K562 (cell line): ENCODE results near the gene PLXNA2. TPM values are rescaled to one million over a fixed set of nuclear protein-coding genes. Genes with fewer than 3 reads are reported as not detected.

Experiments used
- CAMTA2 ChIP-seq: fragments of 250-450 bp; sonication (Bioruptor Pico); conservative IDR thresholded peaks from 2 replicates; pipeline ENCODE4 v1.5.1; 2022
- DACH1 ChIP-seq: fragments of 450-650 bp; IDR thresholded peaks from 2 replicates; pipeline ENCODE4 v1.6.1; 2018; ENCODE audit not compliant: partially characterized antibody
- E2F6 ChIP-seq, 2 experiments: IDR thresholded peaks; 2 replicates each; pipeline ENCODE4 v1.6.1; 2011; ENCODE audit warnings: borderline replicate concordance in 1 of 2, control low read depth in 1 of 2, low read depth in 1 of 2, low read length in 1 of 2, mild to moderate bottlenecking in 1 of 2, mixed read lengths in 1 of 2, moderate library complexity in 1 of 2; ENCODE audit not compliant: insufficient read depth in 1 of 2, insufficient read length in 1 of 2, poor library complexity in 1 of 2, severe bottlenecking in 1 of 2; ENCODE audit errors: extremely low read depth in 1 of 2
- GTF2F1 ChIP-seq: IDR thresholded peaks from 2 replicates; pipeline ENCODE4 v1.6.1; 2011; ENCODE audit warnings: low read depth, low read length, improper control_type of control experiment
- PRMT5 ChIP-seq: sonication (generic); formaldehyde crosslinking; IDR thresholded peaks from 2 replicates; pipeline ENCODE4 v1.5.0; 2020; ENCODE audit warnings: missing genetic modification reagents
- RUNX1 ChIP-seq: sonication (generic); IDR thresholded peaks from 2 replicates; pipeline ENCODE4 v1.6.1; 2016; ENCODE audit warnings: antibody characterized with exemption, low read depth
- ZNF583 ChIP-seq: fragments of 250-450 bp; sonication (Bioruptor Pico); IDR thresholded peaks from 2 replicates; pipeline ENCODE4 v1.4.0; 2020
- polyA plus RNA-seq, 8 experiments: library from polyadenylated mRNA; depleted of rRNA in 4 of 8; stranded (reverse) in 5 of 8; unstranded in 3 of 8; fragments of >200 nt; fragmentation: Nextera tagmentation in 2 of 8; fragmentation: Illumina TruSeq in 1 of 8; extraction: Ambion mirVana in 2 of 8; extraction: Trizol in 1 of 8; gene quantifications; 2 replicates each; pipeline versions ENCODE4 v1.2.1 to v1.2.3, GENCODE V29; 2011 to 2014; ENCODE audit warnings: inconsistent platforms in 1 of 8, missing spikeins in 1 of 8
- total RNA-seq, 7 experiments: library from RNA; depleted of rRNA in 6 of 7; stranded (reverse); fragments of >200 nt in 6 of 7; fragmentation: Illumina TruSeq in 2 of 7; extraction: Trizol in 2 of 7; gene quantifications; 2 replicates each; pipeline versions ENCODE4 v1.2.1 to v1.2.3, GENCODE V29; 2011 to 2021; ENCODE audit warnings: low replicate concordance in 1 of 7
- TF ChIP-seq, protein P1 (sequence below): fragments of 450-650 bp; IDR thresholded peaks from 2 replicates; pipeline ENCODE4 v1.6.1; 2016; ENCODE audit warnings: mild to moderate bottlenecking, moderate library complexity
- TF ChIP-seq, protein P2 (sequence below): fragments of 450-650 bp; IDR thresholded peaks from 2 replicates; pipeline ENCODE4 v1.7.1; 2018; ENCODE audit warnings: mild to moderate bottlenecking, low read depth; ENCODE audit not compliant: partially characterized antibody

The PLXNA2 gene
- total and polyA plus RNA-seq, 9 of the 15 experiments (the other 6 are each of a cell fraction or from before 2014, with no cell fraction given): 0.01 to 1.3 (median 0.32) TPM

GRCh38 chr1:208218237-208219097, 25.7 kb downstream of the PLXNA2 start (continued):
- TF ChIP-seq, protein P1, sequence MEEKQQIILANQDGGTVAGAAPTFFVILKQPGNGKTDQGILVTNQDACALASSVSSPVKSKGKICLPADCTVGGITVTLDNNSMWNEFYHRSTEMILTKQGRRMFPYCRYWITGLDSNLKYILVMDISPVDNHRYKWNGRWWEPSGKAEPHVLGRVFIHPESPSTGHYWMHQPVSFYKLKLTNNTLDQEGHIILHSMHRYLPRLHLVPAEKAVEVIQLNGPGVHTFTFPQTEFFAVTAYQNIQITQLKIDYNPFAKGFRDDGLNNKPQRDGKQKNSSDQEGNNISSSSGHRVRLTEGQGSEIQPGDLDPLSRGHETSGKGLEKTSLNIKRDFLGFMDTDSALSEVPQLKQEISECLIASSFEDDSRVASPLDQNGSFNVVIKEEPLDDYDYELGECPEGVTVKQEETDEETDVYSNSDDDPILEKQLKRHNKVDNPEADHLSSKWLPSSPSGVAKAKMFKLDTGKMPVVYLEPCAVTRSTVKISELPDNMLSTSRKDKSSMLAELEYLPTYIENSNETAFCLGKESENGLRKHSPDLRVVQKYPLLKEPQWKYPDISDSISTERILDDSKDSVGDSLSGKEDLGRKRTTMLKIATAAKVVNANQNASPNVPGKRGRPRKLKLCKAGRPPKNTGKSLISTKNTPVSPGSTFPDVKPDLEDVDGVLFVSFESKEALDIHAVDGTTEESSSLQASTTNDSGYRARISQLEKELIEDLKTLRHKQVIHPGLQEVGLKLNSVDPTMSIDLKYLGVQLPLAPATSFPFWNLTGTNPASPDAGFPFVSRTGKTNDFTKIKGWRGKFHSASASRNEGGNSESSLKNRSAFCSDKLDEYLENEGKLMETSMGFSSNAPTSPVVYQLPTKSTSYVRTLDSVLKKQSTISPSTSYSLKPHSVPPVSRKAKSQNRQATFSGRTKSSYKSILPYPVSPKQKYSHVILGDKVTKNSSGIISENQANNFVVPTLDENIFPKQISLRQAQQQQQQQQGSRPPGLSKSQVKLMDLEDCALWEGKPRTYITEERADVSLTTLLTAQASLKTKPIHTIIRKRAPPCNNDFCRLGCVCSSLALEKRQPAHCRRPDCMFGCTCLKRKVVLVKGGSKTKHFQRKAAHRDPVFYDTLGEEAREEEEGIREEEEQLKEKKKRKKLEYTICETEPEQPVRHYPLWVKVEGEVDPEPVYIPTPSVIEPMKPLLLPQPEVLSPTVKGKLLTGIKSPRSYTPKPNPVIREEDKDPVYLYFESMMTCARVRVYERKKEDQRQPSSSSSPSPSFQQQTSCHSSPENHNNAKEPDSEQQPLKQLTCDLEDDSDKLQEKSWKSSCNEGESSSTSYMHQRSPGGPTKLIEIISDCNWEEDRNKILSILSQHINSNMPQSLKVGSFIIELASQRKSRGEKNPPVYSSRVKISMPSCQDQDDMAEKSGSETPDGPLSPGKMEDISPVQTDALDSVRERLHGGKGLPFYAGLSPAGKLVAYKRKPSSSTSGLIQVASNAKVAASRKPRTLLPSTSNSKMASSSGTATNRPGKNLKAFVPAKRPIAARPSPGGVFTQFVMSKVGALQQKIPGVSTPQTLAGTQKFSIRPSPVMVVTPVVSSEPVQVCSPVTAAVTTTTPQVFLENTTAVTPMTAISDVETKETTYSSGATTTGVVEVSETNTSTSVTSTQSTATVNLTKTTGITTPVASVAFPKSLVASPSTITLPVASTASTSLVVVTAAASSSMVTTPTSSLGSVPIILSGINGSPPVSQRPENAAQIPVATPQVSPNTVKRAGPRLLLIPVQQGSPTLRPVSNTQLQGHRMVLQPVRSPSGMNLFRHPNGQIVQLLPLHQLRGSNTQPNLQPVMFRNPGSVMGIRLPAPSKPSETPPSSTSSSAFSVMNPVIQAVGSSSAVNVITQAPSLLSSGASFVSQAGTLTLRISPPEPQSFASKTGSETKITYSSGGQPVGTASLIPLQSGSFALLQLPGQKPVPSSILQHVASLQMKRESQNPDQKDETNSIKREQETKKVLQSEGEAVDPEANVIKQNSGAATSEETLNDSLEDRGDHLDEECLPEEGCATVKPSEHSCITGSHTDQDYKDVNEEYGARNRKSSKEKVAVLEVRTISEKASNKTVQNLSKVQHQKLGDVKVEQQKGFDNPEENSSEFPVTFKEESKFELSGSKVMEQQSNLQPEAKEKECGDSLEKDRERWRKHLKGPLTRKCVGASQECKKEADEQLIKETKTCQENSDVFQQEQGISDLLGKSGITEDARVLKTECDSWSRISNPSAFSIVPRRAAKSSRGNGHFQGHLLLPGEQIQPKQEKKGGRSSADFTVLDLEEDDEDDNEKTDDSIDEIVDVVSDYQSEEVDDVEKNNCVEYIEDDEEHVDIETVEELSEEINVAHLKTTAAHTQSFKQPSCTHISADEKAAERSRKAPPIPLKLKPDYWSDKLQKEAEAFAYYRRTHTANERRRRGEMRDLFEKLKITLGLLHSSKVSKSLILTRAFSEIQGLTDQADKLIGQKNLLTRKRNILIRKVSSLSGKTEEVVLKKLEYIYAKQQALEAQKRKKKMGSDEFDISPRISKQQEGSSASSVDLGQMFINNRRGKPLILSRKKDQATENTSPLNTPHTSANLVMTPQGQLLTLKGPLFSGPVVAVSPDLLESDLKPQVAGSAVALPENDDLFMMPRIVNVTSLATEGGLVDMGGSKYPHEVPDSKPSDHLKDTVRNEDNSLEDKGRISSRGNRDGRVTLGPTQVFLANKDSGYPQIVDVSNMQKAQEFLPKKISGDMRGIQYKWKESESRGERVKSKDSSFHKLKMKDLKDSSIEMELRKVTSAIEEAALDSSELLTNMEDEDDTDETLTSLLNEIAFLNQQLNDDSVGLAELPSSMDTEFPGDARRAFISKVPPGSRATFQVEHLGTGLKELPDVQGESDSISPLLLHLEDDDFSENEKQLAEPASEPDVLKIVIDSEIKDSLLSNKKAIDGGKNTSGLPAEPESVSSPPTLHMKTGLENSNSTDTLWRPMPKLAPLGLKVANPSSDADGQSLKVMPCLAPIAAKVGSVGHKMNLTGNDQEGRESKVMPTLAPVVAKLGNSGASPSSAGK: no peak; the same call in 1 of the 2 replicates
- TF ChIP-seq DACH1 (peak; percentile 58), RUNX1 (no peak), ZNF583 (CRISPR knock-in tag) (peak; percentile 67; the same call in 1 of the 2 replicates), E2F6 (IDR thresholded peaks at IDR 0.05; ENCODE audit: borderline replicate concordance in 1 of 2, extremely low read depth in 1 of 2, insufficient read depth in 1 of 2, insufficient read length in 1 of 2, low read depth in 1 of 2, low read length in 1 of 2, poor library complexity in 1 of 2, severe bottlenecking in 1 of 2) (no peak), CAMTA2 (CRISPR knock-in tag) (no peak), GTF2F1 (no peak), PRMT5 (CRISPR knock-in tag) (no peak)
- TF ChIP-seq, protein P2, sequence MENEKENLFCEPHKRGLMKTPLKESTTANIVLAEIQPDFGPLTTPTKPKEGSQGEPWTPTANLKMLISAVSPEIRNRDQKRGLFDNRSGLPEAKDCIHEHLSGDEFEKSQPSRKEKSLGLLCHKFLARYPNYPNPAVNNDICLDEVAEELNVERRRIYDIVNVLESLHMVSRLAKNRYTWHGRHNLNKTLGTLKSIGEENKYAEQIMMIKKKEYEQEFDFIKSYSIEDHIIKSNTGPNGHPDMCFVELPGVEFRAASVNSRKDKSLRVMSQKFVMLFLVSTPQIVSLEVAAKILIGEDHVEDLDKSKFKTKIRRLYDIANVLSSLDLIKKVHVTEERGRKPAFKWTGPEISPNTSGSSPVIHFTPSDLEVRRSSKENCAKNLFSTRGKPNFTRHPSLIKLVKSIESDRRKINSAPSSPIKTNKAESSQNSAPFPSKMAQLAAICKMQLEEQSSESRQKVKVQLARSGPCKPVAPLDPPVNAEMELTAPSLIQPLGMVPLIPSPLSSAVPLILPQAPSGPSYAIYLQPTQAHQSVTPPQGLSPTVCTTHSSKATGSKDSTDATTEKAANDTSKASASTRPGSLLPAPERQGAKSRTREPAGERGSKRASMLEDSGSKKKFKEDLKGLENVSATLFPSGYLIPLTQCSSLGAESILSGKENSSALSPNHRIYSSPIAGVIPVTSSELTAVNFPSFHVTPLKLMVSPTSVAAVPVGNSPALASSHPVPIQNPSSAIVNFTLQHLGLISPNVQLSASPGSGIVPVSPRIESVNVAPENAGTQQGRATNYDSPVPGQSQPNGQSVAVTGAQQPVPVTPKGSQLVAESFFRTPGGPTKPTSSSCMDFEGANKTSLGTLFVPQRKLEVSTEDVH: no peak
